ENCODE results near the gene ACP1.

ACP1 gene

DNA sequence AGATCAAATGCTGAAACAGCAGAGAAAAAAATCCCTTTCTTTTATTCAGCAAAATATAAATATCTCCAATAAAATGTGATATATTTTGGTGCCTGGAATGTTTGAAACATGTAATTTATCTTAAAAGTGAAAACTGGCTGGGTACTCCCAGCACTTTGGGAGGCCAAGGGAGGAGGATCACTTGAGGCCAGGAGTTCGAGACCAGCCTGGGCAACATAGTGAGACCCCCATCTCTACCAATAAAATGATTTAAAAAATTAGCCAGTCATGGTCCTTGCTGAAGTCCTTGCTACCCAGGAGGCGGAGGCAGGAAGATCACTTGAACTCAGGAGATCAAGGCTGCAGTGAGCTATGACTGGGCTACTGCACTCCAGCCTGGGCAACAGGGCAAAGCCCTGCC is 9.6 kb upstream of the ACP1 start:
- DNase-seq (ENCODE audit: low read depth in 2 of 2) = no peak

DNA sequence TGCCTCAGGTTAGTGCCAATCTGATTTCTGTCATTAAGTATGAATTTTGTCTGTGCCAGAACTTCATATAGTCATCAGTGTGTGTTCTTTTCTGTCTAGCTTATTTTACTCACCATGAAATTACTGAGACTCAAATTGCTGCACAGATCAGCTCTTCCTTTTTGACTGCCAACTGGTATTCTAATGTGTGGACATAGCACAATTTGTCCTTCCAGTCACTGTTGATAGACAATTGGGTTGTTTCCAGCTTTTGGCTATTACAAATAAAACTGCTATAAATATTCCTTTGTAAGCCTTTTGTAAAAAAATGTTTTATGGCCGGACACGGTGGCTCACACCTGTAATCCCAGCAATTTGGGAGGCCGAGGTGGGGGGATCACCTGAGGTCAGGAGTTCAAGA is 8.7 kb upstream of the ACP1 start:
- no peak for DNase-seq (ENCODE audit: low read depth in 2 of 2)

DNA sequence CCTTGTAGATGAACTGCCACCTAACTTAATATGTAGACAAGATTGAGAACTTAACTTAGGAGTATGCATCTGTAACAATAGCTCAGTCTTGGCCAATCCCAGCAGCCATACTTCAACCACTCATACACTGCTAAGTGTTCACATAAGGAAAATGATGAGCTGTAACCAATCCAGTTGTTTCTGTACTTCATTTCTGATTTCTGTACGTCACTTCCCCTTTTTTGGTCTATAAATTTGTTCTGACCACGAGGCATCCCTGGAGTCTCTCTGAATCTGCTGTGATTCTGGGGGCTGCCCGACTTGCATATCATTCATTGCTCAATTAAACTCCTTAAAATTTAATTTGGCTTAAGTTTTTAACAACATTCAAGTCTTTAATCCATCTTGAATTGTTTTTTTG is 7.3 kb upstream of the ACP1 start:
- DNase-seq (ENCODE audit: low read depth in 2 of 2) = no peak

DNA sequence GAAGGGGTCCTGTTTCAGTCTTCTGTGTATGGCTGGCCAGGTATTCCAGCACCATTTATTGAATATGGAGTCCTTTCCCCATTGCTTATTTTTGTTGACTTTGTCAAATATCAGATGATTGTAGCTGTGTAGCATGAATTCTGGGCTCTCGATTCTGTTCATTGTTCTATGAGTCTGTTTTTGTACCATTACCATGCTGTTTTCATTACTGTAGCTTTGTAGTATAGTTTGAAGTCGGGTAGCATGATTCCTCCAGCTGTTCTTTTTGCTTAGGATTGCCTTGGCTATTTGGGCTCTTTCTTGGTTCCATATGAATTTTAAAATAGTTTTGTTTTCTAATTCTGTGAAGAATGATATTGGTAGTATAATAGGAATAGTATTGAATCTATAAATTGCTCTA is 6.9 kb upstream of the ACP1 start:
- DNase-seq (ENCODE audit: low read depth in 2 of 2) = no peak

DNA sequence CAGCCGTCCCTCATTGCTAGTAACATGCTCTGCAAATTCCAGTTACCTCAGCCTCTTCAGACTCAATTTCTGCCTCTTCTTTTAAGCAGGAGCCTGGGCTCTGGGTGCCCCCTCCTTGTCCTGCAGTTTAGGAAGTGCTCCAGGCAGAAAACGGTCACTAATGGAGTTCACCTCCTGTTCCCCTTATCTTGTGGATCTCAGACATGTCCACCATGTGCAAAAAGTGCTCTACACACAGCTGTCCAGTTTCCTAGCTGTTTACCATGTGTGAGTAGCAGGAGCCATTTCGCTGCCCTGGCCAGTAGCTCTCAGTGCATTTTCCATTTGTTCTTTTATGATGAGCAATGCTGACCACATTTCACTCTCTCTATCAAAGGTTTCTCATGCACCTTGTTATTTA is 5.8 kb upstream of the ACP1 start:
- DNase-seq (ENCODE audit: low read depth in 2 of 2) = no peak

DNA sequence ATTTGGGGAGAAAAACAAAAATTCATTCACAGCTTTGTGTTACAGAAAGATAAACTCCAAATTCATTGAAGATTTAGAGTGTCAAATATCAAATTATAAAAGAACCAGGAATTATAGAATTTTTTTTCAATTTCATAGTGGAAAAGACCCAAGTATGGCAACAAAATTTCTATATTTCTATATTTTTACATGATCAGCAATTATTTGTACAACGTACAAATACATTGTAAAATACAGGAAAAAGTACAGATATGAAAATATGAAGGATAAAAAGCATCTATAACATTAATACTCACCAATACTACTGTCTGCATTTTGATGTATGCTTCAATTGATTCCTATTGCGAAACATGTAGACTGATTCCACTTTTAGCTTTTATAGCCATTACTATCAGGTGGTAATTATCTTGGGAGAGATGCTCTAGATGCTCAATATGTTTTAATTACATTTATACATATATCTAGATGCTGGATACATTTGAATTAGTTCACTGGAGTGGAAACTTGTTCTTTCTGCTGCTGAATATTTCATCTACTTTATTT is 4.9 kb upstream of the ACP1 start:
- no peak for DNase-seq (ENCODE audit: low read depth in 2 of 2)

DNA sequence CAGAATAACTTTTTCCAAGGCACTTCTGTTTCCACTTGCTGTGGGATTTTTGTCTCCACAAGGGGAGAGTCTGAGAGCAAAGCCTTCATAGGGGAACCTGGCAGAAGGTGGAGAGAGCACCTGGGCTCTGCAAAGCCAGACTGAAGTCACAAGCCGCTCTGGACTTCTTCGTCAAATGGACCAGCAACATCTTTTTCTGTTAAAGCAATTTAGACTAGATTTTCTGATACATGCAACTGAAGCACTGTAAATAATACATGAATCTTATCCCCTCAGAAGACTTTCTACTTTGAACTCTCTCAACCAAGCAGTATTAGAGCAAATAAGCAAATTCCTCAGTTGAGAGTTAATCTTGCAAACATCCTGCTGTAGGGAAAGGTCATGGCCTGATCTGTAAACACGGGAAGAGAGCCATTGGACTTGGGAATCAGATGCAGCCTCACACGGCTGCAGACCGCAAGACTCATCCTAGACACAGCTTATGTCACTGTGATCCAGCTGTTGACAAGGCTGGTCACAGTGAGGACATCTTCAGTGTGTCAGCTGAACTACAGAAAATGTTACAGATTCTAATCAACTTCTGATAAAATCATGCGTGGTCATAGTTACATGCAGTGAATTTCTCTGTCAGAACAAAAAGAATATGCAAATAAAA is 4.1 kb upstream of the ACP1 start:
- no peak for DNase-seq (ENCODE audit: low read depth in 2 of 2)

DNA sequence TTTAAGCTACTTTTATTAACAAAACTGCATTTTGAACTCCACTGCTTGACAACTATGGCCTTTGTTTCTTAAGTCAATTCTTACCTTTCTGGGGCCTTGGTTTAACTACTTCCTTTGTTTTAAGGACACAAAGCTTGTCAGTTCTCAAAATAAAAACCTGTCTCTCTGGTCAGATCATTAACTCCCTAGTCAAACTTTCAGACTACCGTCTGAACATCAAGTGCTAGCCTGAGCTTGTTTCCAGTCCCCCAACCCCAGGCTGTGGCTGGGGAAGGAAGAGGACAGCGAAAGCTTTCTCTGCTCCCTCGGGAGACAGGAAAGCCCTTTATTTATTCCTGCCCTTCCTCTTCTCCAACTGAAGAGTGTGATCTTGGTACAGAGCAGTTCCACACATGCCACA is 2.6 kb upstream of the ACP1 start:
- no peak for DNase-seq (ENCODE audit: low read depth in 2 of 2)

DNA sequence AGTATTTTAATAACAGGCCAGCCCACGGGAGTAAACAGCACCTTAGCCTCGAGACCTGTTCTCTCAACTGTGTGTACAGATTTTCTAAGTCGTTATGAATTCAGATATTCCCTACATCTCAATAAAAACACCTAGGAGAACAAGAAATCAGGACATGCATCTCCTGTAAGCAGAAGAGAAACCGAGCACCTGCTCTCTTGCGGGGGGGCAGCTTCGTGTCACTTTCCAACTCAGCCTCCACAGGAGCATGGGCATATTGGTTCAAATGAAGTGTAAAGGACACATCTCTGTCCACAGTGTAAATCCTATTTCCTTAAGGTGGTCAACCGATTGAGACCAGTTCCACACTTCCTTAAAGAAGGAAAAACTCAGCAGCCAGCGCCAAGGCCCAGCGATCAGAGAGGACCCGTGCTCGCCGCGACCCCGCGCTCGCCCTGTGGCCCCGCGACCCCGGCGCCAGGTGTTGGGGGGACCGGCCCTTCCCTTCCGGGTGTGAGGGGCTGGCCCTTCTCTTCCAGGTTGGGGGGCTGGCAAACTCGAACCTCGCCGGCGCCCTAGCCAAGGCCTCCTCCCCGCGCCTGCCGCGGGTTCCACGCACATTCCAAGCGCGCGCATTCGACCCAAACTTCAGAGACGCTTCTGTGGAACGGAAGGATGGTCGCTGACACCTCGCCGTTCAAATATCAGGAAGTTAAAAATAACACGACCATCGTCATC is 1.6 kb upstream of the ACP1 start:
- no peak for DNase-seq (ENCODE audit: low read depth in 2 of 2)

DNA sequence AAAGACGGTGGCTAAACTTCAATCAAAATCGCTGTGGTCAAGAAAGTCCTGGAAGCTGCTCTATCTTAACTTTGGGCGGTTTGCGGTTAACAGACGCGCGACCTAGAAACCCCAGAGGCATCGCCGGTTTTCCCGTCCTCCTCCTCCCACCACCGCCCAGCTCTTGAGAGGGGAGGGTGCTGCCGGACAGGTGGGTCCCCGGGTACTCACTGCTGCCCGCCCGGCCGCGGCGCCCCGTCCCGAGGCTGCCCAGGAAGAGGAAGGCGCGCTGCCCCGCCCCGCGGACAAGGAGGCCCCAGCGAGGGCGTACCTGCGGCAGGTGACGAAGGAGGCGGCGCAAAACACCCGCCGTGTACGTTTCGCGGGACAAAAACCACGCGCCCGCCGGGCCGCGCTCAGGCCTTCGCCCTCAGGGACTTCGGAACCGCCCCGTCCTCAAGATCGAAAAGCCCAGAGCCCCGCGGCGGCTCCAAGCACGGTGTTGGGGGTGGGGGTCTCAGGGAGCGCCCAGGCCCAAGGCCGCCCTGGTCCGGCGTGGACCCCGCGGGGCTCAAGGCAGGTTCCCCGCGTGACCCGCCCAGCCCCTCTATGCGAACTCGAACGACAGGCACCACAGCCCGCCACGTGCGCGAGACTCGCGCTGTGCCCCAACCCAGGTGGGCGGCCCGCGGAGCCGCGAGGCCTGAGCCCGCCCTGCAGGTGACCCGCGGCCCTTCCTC is 814 bp upstream of the ACP1 start, which contains the start of gene SH3YL1:
Gene SH3YL1, minus strand, starts transcription at position 259 of the 719 bp plus-strand sequence. Its CDS starts 48 bp downstream, at position 211.
- peak; percentile 16 to 20 for DNase-seq (ENCODE audit: low read depth in 2 of 2)

DNA sequence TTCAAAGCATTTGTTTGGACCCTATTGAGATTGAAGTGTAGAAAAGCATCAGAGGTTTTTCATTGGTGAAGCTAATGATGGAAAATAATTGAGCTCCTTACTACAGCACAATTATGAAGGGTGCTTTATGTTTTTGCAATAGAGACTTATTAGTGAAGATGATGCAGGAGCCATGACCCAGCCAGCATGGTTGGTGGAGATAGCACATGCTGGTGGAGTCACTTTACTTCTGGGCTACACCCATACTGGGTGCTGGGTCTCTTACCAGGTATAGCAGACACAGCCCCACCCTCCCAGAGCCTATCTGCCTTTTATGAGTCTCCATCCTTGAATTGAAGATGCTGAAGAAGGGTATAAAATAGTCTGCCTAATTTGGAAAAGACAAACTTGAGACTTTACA is 3.6 kb downstream of the ACP1 start:
- DNase-seq (ENCODE audit: low read depth in 2 of 2) = no peak

DNA sequence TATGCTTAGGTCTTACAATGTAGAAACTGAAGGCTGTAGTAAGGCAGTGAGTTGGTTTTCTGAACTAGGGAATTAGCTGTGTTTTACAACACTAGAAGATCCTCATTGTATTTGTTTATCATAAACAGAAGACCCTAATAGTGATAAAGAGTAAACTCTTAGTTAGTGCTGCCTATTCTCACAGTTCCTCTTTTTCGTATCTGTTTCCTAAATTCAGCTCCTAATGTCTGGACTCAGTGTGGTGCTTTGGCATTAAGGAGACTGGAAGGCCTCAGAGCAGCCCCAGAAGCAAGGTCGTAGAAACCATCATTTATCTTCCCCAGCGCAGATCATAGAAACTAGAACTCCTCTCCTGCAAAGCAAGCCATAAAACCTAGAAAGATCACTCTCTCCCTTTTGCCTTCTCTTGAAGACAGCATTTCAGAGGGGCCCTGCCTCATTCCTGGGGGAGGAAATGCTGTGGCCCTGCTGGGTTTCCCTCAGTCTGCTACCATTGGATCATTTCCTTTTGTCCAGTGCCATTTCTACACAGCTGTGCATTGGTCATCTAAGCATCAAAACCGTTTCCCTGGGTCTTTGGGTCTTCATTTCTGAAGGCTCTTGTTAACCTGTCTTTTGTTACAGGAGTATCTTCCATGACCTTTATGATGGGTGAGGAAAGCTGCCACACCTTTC is 4.7 kb downstream of the ACP1 start:
- DNase-seq (ENCODE audit: low read depth in 2 of 2) = no peak

DNA sequence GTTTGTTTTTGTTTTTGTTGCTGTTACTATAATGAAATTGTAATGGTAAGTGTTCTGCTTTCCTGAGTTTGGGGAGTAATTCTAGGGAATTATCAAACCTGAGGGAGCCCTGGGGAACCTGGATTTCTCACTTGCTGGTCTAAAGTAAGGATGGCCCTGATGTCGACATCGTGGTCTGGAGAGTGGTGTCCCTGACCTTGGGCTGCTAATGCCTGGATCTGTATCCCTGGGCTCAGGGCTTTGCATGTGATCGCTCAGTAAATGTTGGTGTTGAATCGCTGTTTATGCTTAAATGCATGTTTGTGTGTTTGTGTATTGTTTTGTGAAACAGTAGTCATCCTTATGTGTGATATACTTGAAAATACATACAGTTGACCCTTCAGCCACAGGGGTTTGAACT is 6.1 kb downstream of the ACP1 start:
- DNase-seq (ENCODE audit: low read depth in 2 of 2) = no peak

DNA sequence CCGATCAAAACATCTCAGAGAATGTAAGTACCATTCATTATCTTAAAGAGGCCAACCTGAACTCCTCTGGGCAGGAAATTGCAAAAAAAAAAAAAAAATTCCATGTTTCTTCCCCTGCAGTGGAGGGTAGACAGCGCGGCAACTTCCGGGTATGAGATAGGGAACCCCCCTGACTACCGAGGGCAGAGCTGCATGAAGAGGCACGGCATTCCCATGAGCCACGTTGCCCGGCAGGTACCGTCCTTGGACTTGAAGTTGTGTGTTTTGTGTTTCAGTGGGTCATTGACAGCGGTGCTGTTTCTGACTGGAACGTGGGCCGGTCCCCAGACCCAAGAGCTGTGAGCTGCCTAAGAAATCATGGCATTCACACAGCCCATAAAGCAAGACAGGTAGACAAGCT is 7.2 kb downstream of the ACP1 start:
- DNase-seq (ENCODE audit: low read depth in 2 of 2) = no peak

DNA sequence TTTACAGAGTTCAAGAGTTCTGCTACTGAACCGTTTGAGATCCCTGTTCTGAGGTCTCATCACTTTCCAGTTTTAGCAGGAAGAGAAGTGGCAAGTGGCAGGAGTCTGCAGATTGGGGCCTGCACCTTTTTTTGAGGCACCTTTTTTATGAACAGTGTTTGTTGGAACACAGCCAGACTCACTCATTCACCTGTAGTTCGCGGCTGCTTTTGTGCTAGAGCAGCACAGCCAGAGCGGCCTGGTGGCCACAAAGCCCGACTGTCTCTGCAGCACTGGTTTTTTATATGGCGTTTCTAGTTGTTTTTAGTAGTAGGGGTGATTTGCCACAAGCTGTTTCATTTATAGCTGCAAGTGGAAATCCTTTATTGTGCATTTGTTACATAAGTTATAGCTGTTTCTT is 8.6 kb downstream of the ACP1 start:
- DNase-seq (ENCODE audit: low read depth in 2 of 2) = no peak

DNA sequence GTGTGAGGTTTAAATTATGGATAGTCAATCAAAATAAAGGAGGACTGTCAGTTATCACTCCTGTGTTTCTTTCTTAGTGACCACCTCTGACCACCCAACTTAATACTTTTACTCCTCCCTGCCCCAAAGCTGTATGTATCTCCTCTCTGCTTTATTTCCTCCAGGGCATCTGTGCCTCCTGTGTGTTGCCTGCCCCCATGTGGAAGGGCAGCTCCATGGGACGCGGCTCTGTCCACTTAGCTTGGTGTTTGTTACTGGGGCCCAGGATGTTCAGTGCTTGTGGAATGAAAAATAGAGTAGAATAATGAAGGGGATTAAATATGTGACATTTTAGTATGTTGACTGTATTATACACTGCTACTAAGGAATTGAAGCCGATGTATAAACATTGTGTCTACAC is 9.8 kb downstream of the ACP1 start:
- no peak for DNase-seq (ENCODE audit: low read depth in 2 of 2)

DNA sequence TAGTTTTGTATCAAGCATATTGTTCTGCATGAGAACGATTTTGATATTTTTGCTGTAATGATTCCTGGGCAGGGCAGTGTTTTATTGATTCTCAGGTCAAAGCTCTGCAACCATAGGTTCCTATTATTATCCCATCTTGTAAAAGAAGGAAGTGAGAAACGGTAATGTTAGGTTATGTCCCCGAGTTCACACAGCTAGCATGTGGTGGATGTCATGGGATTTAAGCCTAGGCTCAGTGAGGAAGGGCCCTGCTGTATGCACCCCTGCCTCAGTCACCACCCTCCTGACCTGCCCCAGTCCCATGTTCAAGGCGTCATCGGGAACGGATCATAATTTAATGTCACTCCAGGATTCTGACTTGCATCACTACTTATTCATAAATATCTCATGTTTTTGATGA is 10.7 kb downstream of the ACP1 start:
- DNase-seq (ENCODE audit: low read depth in 2 of 2) = no peak

DNA sequence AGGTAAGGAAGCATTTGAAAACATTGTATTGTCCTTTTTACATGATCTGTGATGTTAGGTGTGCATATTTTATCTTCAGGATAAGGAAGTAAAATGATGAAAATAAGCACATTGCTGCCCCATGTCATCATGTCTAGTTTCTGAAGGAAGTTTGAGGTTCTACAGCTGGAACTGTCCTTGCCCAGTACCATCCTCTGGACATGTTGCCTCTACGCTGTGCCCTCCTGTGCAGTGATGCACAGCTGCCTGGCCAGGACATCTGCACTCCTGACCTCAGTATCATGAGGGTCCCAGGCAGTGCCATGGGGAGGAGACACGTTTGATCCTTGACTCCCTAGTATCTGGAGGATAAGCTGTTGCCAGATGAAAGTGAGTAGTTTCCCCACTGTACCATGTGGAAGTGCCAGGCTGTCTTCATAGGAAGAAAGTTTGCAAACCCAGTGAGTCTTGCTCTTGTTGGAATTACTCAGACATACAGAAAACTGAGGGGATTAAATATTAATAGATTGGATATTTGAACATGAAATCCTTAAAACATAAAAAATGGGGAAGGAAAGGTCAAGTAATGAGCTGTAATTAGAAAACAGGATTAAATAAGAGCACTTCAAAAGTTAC is 13.7 kb downstream of the ACP1 start:
- no peak for DNase-seq (ENCODE audit: low read depth in 2 of 2)

DNA sequence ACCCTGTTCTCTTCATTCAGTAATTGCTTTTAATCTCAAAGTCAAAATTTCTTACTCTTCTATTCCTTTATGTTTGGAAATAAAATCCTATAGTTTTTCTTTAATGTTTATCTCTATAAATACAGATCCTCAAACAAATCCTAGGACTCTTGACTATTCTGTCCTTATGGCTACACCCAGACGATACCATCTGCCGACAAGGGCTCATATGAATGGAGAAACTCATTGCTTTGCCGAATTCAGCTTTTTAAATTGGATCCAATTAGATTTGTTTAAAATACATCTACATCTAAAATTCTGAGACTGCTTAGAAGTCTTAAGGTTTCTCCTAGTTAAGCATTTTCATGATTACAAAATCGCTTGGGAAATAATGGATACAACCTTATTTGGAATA is 14.2 kb downstream of the ACP1 start:
- DNase-seq (ENCODE audit: low read depth in 2 of 2) = no peak

DNA sequence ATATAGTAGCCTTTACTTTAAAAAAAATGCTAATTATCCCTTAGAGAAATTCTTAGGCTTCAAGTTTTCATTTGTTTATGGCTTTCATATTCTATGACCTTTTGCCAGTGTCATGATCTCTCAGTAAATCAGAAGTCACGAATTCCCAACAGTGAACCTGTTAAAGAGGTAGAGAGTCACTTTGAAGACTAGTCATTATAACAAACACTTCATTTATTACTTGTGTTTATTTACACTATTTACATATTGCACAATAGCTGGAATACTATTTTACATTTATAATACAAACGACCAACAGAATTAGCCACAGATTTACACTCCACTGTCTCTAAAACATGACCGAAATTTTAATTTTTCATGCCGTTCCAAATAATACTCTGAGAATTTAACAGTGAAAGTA is 14.6 kb downstream of the ACP1 start:
- no peak for DNase-seq (ENCODE audit: low read depth in 2 of 2)

DNA sequence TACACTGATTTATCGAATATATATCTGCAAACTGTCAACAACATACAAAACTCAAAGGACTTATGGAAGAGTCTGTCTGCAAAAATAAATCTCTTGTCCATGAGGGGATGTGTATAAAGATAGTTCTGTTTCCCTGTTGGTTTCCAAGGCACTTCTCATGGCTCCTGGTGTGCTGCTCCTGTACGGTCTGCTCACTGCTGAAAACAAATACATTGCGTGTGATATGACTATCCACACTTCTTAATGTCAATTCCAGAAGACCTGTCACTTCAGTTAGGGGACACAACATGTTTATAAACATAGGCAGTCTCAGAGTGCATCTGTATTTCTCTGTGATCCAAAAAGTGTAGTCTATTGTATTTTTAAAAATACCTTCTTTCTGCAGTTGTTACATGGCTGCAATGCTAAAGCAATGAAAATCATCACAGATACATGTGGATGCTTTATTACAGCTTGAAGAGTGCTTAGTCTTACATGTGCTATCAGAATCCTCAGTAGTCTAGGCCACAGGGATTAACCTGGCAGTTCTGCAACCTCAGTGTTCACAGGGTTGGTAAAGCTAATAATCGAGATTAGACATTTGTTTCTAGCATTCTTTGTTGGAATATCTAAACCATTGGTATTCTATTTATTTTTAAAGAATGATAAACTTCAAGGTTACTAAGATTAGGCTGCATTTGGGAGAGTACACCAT is 15.4 kb downstream of the ACP1 start:
- DNase-seq (ENCODE audit: low read depth in 2 of 2) = no peak
